SK-N-SH treated with all-trans-retinoic acid at 6 μM for 48 hours (cell line): ENCODE results near the gene ABCC9.

ENCODE experiments used
- ATAC-seq: fragments of 200-7000 bp; cut with Tn5 transposase; 3 replicates; pipeline ENCODE4 v1.9.1; 2020; ENCODE audit warnings: mild to moderate bottlenecking, moderate library complexity
- ARNTL ChIP-seq: fragments of 450-650 bp; formaldehyde crosslinking; IDR thresholded peaks from 2 replicates; pipeline ENCODE4 v1.5.0; 2020; ENCODE audit warnings: low read depth, mild to moderate bottlenecking, moderate library complexity, borderline replicate concordance
- BACH2 ChIP-seq: fragments of 250-450 bp; sonication (Bioruptor Pico); IDR thresholded peaks from 2 replicates; pipeline ENCODE4 v1.9.0; 2021; ENCODE audit warnings: mild to moderate bottlenecking, borderline replicate concordance
- CREB5 ChIP-seq: fragments of 250-450 bp; sonication (Bioruptor Pico); IDR thresholded peaks from 2 replicates; pipeline ENCODE4 v1.5.1; 2020; ENCODE audit warnings: low read depth, mild to moderate bottlenecking, moderate library complexity
- CSDC2 ChIP-seq: fragments of 250-450 bp; sonication (Bioruptor Pico); IDR thresholded peaks from 2 replicates; pipeline ENCODE4 v1.5.0; 2020; ENCODE audit warnings: mild to moderate bottlenecking, moderate library complexity
- CSRNP3 ChIP-seq: fragments of 250-450 bp; sonication (Bioruptor Pico); IDR thresholded peaks from 2 replicates; pipeline ENCODE4 v1.5.1; 2021; ENCODE audit warnings: mild to moderate bottlenecking, moderate library complexity
- ESRRG ChIP-seq: fragments of 250-450 bp; sonication (Bioruptor Pico); IDR thresholded peaks from 2 replicates; pipeline ENCODE4 v1.6.1; 2021; ENCODE audit warnings: mild to moderate bottlenecking
- ISL1 ChIP-seq: fragments of 250-450 bp; sonication (Bioruptor Pico); IDR thresholded peaks from 2 replicates; pipeline ENCODE4 v2.1.2; 2022; ENCODE audit warnings: mild to moderate bottlenecking, moderate library complexity
- OSR1 ChIP-seq: fragments of 250-450 bp; sonication (Bioruptor Pico); IDR thresholded peaks from 2 replicates; pipeline ENCODE4 v1.8.0; 2022; ENCODE audit warnings: moderate library complexity, mild to moderate bottlenecking, inconsistent platforms
- PATZ1 ChIP-seq: fragments of 250-450 bp; sonication (Bioruptor Pico); IDR thresholded peaks from 2 replicates; pipeline ENCODE4 v1.8.0; 2020; ENCODE audit warnings: mild to moderate bottlenecking, moderate library complexity, borderline replicate concordance
- POU6F1 ChIP-seq: fragments of 250-450 bp; sonication (Bioruptor Pico); IDR thresholded peaks from 2 replicates; pipeline ENCODE4 v1.8.0; 2021; ENCODE audit warnings: low read depth, mild to moderate bottlenecking, moderate library complexity, borderline replicate concordance
- PPARA ChIP-seq: fragments of 250-450 bp; sonication (Bioruptor Pico); IDR thresholded peaks from 2 replicates; pipeline ENCODE4 v1.5.0; 2020; ENCODE audit warnings: mild to moderate bottlenecking, borderline replicate concordance
- RARB ChIP-seq: fragments of 250-450 bp; sonication (Bioruptor Pico); IDR thresholded peaks from 2 replicates; pipeline ENCODE4 v1.8.0; 2021; ENCODE audit warnings: mild to moderate bottlenecking, moderate library complexity
- SNAI2 ChIP-seq: fragments of 250-450 bp; sonication (Bioruptor Pico); IDR thresholded peaks from 2 replicates; pipeline ENCODE4 v1.5.0; 2020; ENCODE audit warnings: mild to moderate bottlenecking, moderate library complexity
- TCF4 ChIP-seq: fragments of 250-450 bp; sonication (Bioruptor Pico); IDR thresholded peaks from 2 replicates; pipeline ENCODE4 v1.8.0; 2021; ENCODE audit warnings: mild to moderate bottlenecking, moderate library complexity, borderline replicate concordance
- TSHZ2 ChIP-seq: fragments of 250-450 bp; sonication (Bioruptor Pico); IDR thresholded peaks from 2 replicates; pipeline ENCODE4 v1.5.0; 2020; ENCODE audit warnings: mild to moderate bottlenecking, moderate library complexity
- ZC3H10 ChIP-seq: fragments of 250-450 bp; sonication (Bioruptor Pico); IDR thresholded peaks from 2 replicates; pipeline ENCODE4 v1.5.1; 2021; ENCODE audit warnings: mild to moderate bottlenecking, moderate library complexity
- ZFP3 ChIP-seq: fragments of 250-450 bp; sonication (Bioruptor Pico); IDR thresholded peaks from 2 replicates; pipeline ENCODE4 v1.5.0; 2020; ENCODE audit warnings: mild to moderate bottlenecking, moderate library complexity
- ZFP30 ChIP-seq: fragments of 450-650 bp; formaldehyde crosslinking; IDR thresholded peaks from 2 replicates; pipeline ENCODE4 v1.5.0; 2022; ENCODE audit warnings: mild to moderate bottlenecking, moderate library complexity
- ZNF70 ChIP-seq: fragments of 450-650 bp; formaldehyde crosslinking; IDR thresholded peaks from 2 replicates; pipeline ENCODE4 v1.5.0; 2020; ENCODE audit warnings: mild to moderate bottlenecking, moderate library complexity
- ZNF8 ChIP-seq: fragments of 450-650 bp; formaldehyde crosslinking; IDR thresholded peaks from 2 replicates; pipeline ENCODE4 v1.5.0; 2020; ENCODE audit warnings: mild to moderate bottlenecking, moderate library complexity

The ABCC9 gene

GRCh38 chr12:21942377-21942703, 1.1 kb upstream of the ABCC9 start (continued):
- no peak for TF ChIP-seq PATZ1 (CRISPR knock-in tag)
- no peak for TF ChIP-seq BACH2 (CRISPR knock-in tag)
- TF ChIP-seq ZNF8 (CRISPR knock-in tag): no peak

- peak; percentile 82 for ATAC-seq
- TF ChIP-seq ESRRG (CRISPR knock-in tag) (no peak), ZC3H10 (no peak), OSR1 (CRISPR knock-in tag) (no peak), CSDC2 (CRISPR knock-in tag) (no peak), CSRNP3 (CRISPR knock-in tag) (no peak), ZFP30 (no peak), POU6F1 (CRISPR knock-in tag) (no peak), PPARA (CRISPR knock-in tag) (no peak), ZNF70 (CRISPR knock-in tag) (no peak), ISL1 (CRISPR knock-in tag) (no peak), TCF4 (CRISPR knock-in tag) (no peak), PATZ1 (CRISPR knock-in tag) (no peak), SNAI2 (CRISPR knock-in tag) (no peak), ZFP3 (CRISPR knock-in tag) (no peak)
Observed at GRCh38 chr12:21941506-21942376, 515 bp upstream of the ABCC9 start.

GRCh38 chr12:21939435-21939834, 1.8 kb downstream of the ABCC9 start:
- no peak for ATAC-seq
- TF ChIP-seq RARB (CRISPR knock-in tag): no peak
- TF ChIP-seq ESRRG (CRISPR knock-in tag): no peak
- TF ChIP-seq ZFP30: no peak
- no peak for TF ChIP-seq POU6F1 (CRISPR knock-in tag)
- no peak for TF ChIP-seq ZC3H10
- TF ChIP-seq PATZ1 (CRISPR knock-in tag): no peak
- TF ChIP-seq ZFP3 (CRISPR knock-in tag): no peak
- no peak for TF ChIP-seq BACH2 (CRISPR knock-in tag)
- TF ChIP-seq ARNTL (CRISPR knock-in tag): no peak
- no peak for TF ChIP-seq PPARA (CRISPR knock-in tag)
- TF ChIP-seq TCF4 (CRISPR knock-in tag): no peak
- TF ChIP-seq CREB5 (CRISPR knock-in tag): no peak
- TF ChIP-seq TSHZ2 (CRISPR knock-in tag): no peak
- TF ChIP-seq CSDC2 (CRISPR knock-in tag): no peak
